Measurements from ENCODE around the gene URB1.
A peak's percentile ranks its signal among the peaks of the same experiment; 100 is the strongest.
"Not testable (repeated sequence)": the region's sequence is repeated elsewhere in the genome, so short reads cannot be mapped to it uniquely, and the experiment has no call there.

The URB1 gene

GRCh38 chr21:32412162-32413014, 19.6 kb upstream of the URB1 start, which contains the start of gene EVA1C:
TSS of gene EVA1C (plus strand) at chr21:32412706. CDS start at chr21:32412854, 148 bp downstream.
- peak; percentile 59 for DNase-seq

GRCh38 chr21:32411350-32412161, 18.7 kb upstream of the URB1 start:
- peak; percentile 47 for DNase-seq

GRCh38 chr21:32410916-32411315, 18.1 kb upstream of the URB1 start:
- DNase-seq = no peak

GRCh38 chr21:32410291-32410690, 17.5 kb upstream of the URB1 start:
- no peak for DNase-seq

GRCh38 chr21:32406405-32406804, 13.6 kb upstream of the URB1 start:
- no peak for DNase-seq

GRCh38 chr21:32403201-32403777, 10.5 kb upstream of the URB1 start:
- peak; percentile 80 for DNase-seq

GRCh38 chr21:32393677-32394001, 827 bp upstream of the URB1 start:
- no peak for DNase-seq

- DNase-seq = no peak
These were observed 423 bp downstream of the URB1 start for GRCh38 chr21:32392299-32392879.

GRCh38 chr21:32391755-32392154, 1.1 kb downstream of the URB1 start:
- no peak for DNase-seq

GRCh38 chr21:32390537-32391224, 2.1 kb downstream of the URB1 start:
- not testable (repeated sequence) for DNase-seq

GRCh38 chr21:32389337-32390015, 3.3 kb downstream of the URB1 start:
- no peak for DNase-seq

- no peak for DNase-seq
These were observed 4.5 kb downstream of the URB1 start for GRCh38 chr21:32388306-32388705.

GRCh38 chr21:32387151-32387550, 5.7 kb downstream of the URB1 start:
- DNase-seq = no peak

GRCh38 chr21:32386195-32386870, 6.5 kb downstream of the URB1 start:
- no peak for DNase-seq

GRCh38 chr21:32383812-32384211, 9.0 kb downstream of the URB1 start:
- DNase-seq = no peak

GRCh38 chr21:32382108-32382644, 10.6 kb downstream of the URB1 start:
- no peak for DNase-seq

- no peak for DNase-seq
These were observed 11.2 kb downstream of the URB1 start for GRCh38 chr21:32381571-32381970.

GRCh38 chr21:32380940-32381339, 11.9 kb downstream of the URB1 start:
- no peak for DNase-seq

GRCh38 chr21:32378956-32379355, 13.9 kb downstream of the URB1 start:
- no peak for DNase-seq

- DNase-seq = no peak
These were observed 14.8 kb downstream of the URB1 start for GRCh38 chr21:32377991-32378390.

GRCh38 chr21:32377506-32377905, 15.3 kb downstream of the URB1 start:
- DNase-seq = no peak
